ENCODE results near the gene PDE4C.

Gene PDE4C

DNA sequence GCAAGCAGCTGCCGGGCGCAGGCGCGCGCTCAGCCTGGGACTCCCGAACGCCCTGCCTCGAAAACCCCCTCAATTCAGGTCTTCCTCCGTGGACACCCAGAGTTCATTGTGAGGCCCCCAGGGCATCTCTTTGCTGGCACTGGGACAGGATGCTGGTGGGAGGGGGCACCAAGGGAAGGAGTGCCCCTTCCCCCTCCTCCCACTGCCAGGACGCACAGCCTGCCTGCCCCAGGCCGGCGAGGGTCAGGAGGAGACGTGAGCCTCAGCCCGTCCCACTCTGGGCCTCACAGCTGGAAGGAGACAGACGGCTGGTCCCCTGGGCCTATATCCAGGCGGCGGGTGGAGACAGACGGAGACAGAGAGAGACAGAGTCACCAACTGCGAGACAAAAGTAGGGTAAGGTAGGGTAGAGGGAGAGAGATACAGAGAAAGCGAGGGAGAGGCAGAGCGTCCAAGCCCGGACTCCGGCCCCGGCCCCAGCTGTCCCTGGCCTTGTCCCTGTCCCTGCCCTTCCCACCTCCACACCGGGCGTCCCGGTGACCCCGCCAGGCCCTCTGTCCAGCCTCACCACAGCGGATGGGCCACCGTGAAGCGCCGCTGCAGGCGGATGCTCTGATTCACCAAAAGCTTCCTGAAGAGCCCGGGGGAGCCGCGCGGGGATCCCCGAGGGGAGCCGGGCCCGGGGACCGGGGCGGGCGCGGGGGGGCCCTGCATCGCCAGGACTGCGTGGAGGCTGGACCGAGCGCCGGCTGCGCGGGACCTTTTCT, at the start of gene PDE4C:
PDE4C (minus strand) TSS at position 737 of the 767 bp plus-strand sequence; CDS start at position 714, 23 bp downstream.
- no peak for DNase-seq (ENCODE audit: insufficient read length, low spot score)
- no peak for FAIRE-seq
- TF ChIP-seq, protein P1, sequence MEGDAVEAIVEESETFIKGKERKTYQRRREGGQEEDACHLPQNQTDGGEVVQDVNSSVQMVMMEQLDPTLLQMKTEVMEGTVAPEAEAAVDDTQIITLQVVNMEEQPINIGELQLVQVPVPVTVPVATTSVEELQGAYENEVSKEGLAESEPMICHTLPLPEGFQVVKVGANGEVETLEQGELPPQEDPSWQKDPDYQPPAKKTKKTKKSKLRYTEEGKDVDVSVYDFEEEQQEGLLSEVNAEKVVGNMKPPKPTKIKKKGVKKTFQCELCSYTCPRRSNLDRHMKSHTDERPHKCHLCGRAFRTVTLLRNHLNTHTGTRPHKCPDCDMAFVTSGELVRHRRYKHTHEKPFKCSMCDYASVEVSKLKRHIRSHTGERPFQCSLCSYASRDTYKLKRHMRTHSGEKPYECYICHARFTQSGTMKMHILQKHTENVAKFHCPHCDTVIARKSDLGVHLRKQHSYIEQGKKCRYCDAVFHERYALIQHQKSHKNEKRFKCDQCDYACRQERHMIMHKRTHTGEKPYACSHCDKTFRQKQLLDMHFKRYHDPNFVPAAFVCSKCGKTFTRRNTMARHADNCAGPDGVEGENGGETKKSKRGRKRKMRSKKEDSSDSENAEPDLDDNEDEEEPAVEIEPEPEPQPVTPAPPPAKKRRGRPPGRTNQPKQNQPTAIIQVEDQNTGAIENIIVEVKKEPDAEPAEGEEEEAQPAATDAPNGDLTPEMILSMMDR (IDR thresholded peaks at IDR 0.05; ENCODE audit: insufficient read depth, missing control alignments), result no peak

DNA sequence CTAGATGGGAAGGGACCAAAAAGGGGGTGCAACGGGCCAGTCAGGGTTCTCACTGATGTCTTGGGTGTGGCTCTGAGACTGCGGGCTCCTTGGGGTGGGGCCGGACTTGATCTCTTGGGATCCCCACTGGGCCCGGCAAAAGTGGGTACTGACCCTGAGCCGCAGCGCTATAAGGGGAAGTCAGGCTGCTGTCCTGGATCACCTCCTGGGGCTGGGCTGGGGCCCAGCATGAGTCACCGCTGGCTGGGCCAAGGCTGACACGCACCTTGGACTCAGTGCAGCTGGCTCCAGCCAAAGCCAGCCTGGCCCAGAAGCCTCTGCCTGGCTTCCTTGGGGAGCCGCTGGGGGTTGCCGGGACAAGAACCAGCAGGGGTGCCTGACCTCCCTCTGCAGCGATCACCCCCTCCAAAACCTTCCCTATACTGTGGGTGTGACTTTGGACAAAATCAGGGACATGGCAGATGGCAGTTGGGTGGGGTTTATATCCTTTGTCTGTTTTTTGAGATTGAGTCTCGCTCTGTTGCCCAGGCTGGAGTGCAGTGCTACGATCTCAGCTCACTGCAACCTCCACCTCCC, 48.6 kb upstream of the PDE4C start:
- FAIRE-seq (no peak), DNase-seq (ENCODE audit: insufficient read length, low spot score) (no peak)
- TF ChIP-seq, protein P1 (IDR thresholded peaks at IDR 0.05; ENCODE audit: insufficient read depth, missing control alignments), result no peak

DNA sequence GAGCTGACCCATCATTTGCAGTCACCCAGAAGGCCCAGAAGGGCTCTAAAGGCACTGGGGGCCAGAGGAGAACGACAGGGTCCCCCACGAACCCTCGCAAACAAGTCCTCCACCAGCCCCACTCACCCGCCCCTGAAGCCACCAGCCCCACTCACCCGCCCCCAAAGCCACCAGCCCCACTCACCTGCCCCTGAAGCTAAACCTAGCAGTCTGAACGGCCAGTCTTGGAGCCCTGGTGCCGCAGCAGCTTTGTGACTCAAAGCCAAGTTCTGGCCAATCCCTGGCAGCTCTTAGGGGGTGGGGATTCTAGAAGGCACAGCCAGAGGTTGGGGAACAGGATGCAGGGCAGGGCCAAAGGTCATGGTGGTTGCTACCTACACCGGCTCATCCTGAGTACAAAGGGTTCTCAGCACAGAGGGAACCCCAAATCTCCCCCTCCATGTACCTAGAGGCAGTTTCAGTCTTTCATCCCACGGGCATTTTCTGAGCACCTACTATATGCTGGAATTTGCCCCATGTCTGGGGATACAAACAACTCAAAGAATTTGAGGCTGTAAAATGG, 48.1 kb upstream of the PDE4C start, which contains the start of gene IQCN:
IQCN (minus strand) TSS at position 234 of the 562 bp plus-strand sequence. CDS start 4,974 bp downstream, outside the sequence.
- DNase-seq (ENCODE audit: insufficient read length, low spot score) (no peak), FAIRE-seq (no peak)
- TF ChIP-seq, protein P1 (IDR thresholded peaks at IDR 0.05; ENCODE audit: insufficient read depth, missing control alignments), result no peak

DNA sequence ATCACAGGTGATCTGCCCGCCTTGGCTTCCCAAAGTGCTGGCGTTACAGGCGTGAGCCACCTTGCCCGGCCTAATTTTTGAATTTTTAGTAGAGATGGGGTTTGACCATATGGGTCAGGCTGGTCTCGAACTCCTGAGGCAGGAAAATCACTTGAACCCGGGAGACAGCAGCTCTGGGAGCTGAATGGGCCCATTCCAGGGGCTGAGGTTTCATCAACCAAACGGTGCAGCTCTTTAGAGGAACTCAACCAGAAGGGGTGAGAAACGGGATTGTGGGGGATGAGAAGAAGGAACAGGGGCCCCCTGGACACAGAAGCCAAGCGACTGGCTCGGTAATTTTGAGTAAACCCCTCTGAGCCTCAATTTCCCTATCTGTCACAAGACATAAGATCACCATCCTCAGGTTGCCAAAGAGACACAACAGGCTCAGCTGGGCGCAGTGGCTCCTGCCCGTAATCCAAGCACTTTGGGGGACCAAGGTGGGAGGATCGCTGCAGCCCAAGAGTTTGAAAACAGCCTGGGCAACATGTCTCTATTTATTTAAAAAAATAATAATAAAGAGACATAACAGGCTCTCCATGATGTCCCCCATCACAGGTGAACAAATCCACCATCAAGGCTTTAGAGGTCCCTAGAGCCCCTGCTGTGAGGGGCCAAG, 47.5 kb upstream of the PDE4C start:
- FAIRE-seq, result no peak
- DNase-seq (ENCODE audit: insufficient read length, low spot score), result no peak
- TF ChIP-seq, protein P1 (IDR thresholded peaks at IDR 0.05; ENCODE audit: insufficient read depth, missing control alignments), result no peak

DNA sequence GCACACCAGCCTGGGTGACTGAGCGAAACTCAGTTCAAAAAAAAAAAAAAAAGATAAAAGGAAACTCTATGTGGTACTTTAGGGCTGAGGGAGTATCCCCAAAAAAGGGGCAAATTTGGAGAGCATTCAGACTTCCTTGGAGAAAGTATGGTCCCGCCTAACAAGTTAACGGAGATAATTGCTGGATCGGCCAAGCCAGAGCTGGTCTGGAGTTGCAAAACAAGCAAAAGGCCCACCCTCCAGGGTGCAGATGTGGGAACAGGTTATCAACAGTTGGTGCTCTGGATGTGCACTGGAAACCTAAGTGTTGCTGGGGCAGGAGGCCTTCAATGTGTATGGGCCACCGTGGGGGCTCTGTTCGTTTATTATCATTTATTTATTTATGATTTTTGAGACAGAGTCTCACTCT, 45.2 kb upstream of the PDE4C start:
- DNase-seq (ENCODE audit: insufficient read length, low spot score) (no peak), FAIRE-seq (no peak)
- TF ChIP-seq, protein P1 (IDR thresholded peaks at IDR 0.05; ENCODE audit: insufficient read depth, missing control alignments), result no peak

DNA sequence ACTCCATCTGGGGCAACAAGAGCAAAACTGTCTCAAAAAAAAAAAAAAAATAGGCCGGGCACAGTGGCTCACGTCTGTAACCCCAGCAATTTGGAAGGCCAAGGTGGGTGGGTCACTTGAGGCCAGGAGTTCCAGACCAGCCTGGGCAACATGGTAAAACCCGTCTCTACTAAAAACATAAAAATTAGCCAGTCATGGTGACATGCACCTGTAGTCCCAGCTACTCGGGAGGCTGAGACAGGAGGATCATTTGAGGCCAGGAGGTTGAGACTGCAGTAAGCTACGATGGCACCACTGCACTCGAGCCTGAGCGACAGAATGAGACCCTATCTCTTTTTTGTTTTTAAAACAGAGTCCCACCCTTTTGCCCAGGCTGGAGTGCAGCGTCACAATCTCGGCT, 44.1 kb upstream of the PDE4C start:
- FAIRE-seq, result no peak
- no peak for DNase-seq (ENCODE audit: insufficient read length, low spot score)
- TF ChIP-seq, protein P1 (IDR thresholded peaks at IDR 0.05; ENCODE audit: insufficient read depth, missing control alignments), result no peak

Measured in D721Med (cell line).